ENCODE data around the gene LAMA4. TPM values are rescaled to one million over a fixed set of nuclear protein-coding genes. Genes with fewer than 3 reads are reported as not detected.

The LAMA4 gene
- total RNA-seq, 1 experiment from 2014 or later = 11.9 TPM

DNA sequence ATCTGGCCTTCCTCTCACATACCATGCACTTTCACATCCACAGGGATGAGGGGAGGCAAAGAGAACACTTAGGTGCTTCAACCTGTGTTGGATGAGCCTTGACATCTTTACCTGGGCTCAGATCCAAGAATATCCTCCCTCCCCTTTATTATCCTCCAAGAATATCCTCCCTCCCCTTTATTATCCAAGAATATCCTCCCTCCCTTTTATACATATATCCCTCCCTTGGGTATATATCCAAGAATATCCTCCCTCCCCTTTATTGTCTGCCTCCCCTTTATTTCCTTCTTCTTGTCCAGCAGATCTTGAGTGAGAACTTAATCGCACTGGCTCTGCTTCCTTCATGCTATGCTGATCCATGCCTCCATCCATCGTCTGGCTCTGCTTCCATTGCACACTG is 30.3 kb downstream of the LAMA4 start:
- no TSS peak for BruUV-seq (replicated peaks)
- Histone ChIP-seq H3K36me3 (ENCODE audit: control insufficient read depth, insufficient read depth, low read length) (no peaks in the 10 kb centered on the region), H3K27ac (ENCODE audit: low read length) (no peak overlapping the region), H3K4me3 (ENCODE audit: low read depth in 2 of 2, low read length in 2 of 2) (no peak overlapping the region), H3K27me3 (ENCODE audit: control insufficient read depth, insufficient read depth, low read length) (no peaks in the 10 kb centered on the region), H3K4me1 (ENCODE audit: control insufficient read depth, insufficient read depth, low read length) (no peaks in the 10 kb centered on the region), H3K9me3 (ENCODE audit: control insufficient read depth, insufficient read depth, low read depth, low read length) (no peaks in the 10 kb centered on the region)
- DNase-seq (ENCODE audit: low read depth, low spot score) (no peak), ATAC-seq (no peak; the same call in 1 of the 2 replicates)
- CTCF ChIA-PET = no interaction called here
- POLR2A ChIA-PET = no interaction called here
- TF ChIP-seq, protein P1, sequence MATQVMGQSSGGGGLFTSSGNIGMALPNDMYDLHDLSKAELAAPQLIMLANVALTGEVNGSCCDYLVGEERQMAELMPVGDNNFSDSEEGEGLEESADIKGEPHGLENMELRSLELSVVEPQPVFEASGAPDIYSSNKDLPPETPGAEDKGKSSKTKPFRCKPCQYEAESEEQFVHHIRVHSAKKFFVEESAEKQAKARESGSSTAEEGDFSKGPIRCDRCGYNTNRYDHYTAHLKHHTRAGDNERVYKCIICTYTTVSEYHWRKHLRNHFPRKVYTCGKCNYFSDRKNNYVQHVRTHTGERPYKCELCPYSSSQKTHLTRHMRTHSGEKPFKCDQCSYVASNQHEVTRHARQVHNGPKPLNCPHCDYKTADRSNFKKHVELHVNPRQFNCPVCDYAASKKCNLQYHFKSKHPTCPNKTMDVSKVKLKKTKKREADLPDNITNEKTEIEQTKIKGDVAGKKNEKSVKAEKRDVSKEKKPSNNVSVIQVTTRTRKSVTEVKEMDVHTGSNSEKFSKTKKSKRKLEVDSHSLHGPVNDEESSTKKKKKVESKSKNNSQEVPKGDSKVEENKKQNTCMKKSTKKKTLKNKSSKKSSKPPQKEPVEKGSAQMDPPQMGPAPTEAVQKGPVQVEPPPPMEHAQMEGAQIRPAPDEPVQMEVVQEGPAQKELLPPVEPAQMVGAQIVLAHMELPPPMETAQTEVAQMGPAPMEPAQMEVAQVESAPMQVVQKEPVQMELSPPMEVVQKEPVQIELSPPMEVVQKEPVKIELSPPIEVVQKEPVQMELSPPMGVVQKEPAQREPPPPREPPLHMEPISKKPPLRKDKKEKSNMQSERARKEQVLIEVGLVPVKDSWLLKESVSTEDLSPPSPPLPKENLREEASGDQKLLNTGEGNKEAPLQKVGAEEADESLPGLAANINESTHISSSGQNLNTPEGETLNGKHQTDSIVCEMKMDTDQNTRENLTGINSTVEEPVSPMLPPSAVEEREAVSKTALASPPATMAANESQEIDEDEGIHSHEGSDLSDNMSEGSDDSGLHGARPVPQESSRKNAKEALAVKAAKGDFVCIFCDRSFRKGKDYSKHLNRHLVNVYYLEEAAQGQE (IDR thresholded peaks at IDR 0.05; ENCODE audit: insufficient read depth in 1 of 2, low read depth in 2 of 2, low read length in 1 of 2) = no peak
- TF ChIP-seq, protein P2, sequence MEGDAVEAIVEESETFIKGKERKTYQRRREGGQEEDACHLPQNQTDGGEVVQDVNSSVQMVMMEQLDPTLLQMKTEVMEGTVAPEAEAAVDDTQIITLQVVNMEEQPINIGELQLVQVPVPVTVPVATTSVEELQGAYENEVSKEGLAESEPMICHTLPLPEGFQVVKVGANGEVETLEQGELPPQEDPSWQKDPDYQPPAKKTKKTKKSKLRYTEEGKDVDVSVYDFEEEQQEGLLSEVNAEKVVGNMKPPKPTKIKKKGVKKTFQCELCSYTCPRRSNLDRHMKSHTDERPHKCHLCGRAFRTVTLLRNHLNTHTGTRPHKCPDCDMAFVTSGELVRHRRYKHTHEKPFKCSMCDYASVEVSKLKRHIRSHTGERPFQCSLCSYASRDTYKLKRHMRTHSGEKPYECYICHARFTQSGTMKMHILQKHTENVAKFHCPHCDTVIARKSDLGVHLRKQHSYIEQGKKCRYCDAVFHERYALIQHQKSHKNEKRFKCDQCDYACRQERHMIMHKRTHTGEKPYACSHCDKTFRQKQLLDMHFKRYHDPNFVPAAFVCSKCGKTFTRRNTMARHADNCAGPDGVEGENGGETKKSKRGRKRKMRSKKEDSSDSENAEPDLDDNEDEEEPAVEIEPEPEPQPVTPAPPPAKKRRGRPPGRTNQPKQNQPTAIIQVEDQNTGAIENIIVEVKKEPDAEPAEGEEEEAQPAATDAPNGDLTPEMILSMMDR (IDR thresholded peaks at IDR 0.05) = no peak
- no peak for TF ChIP-seq TCF7L2 (IDR thresholded peaks at IDR 0.05; ENCODE audit: low read depth, low read length)
- in situ Hi-C loops (cut with HindIII; ENCODE audit: low pct_unique_long_range_greater_than_20kb, low sequenced_read_pairs) (no loop called here), intact Hi-C loops (cut with micrococcal nuclease; ENCODE audit: unreplicated experiment) (no loop called here)

DNA sequence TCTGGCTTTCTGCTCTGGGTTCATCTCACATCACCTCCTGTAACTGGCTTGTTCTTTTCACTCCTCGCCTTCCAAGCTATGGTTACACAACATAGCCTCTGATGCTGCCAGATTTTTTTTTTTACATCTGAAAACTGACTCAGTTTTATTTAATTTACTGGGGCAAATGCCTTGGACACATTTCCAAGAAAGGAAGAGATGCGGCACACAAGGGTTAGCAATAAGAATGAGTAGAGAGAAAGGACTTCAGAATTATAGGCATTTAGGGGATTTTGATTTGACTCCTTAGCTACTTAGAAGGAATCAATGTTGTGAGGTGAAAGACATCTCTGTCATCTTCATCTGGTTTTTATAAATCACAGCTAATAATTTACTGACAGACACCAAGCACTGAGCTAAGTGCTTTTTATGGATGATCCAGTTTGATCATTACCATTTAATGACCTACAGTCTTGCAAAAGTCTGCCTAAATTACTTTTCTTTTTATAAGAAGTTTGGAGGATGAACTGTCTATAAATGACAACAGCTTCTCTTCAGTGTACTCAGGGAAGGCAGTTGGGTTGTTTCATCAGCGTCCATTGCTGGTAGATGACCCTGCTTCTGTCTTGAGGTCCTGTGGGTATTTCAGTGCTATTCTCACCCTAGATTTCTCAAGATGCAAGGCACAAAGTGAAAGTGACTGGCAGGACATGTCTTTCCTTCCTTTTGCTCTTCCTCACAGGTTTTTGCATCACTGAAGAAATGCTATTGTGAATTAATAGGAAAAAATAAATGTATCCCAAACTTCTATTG is 31.1 kb downstream of the LAMA4 start:
- H3K27ac ChIP-seq (ENCODE audit: low read length) = no peak overlapping the region
- BruUV-seq (replicated peaks) = no TSS peak
- H3K9me3 ChIP-seq (ENCODE audit: control insufficient read depth, insufficient read depth, low read depth, low read length) = no peaks in the 10 kb centered on the region
- ATAC-seq (no peak), DNase-seq (ENCODE audit: low read depth, low spot score) (no peak)
- H3K27me3 ChIP-seq (ENCODE audit: control insufficient read depth, insufficient read depth, low read length) = no peaks in the 10 kb centered on the region
- no peak overlapping the region for H3K4me3 ChIP-seq (ENCODE audit: low read depth in 2 of 2, low read length in 2 of 2)
- ChIA-PET CTCF (no interaction called here), POLR2A (no interaction called here)
- intact Hi-C loops (cut with micrococcal nuclease; ENCODE audit: unreplicated experiment) = no loop called here
- no peaks in the 10 kb centered on the region for H3K36me3 ChIP-seq (ENCODE audit: control insufficient read depth, insufficient read depth, low read length)
- H3K4me1 ChIP-seq (ENCODE audit: control insufficient read depth, insufficient read depth, low read length) = no peaks in the 10 kb centered on the region
- no peak for TF ChIP-seq SIN3A (IDR thresholded peaks at IDR 0.05; ENCODE audit: borderline replicate concordance, insufficient read depth, low read depth, low read length)
- no peak for TF ChIP-seq TCF7L2 (IDR thresholded peaks at IDR 0.05; ENCODE audit: low read depth, low read length)
- TF ChIP-seq POLR2AphosphoS5 (IDR thresholded peaks at IDR 0.05; ENCODE audit: low read depth, low read length) = no peak
- TF ChIP-seq, protein P2 (IDR thresholded peaks at IDR 0.05) = no peak
- TF ChIP-seq, protein P1 (IDR thresholded peaks at IDR 0.05; ENCODE audit: insufficient read depth in 1 of 2, low read depth in 2 of 2, low read length in 1 of 2) = no peak
- in situ Hi-C loops (cut with HindIII; ENCODE audit: low pct_unique_long_range_greater_than_20kb, low sequenced_read_pairs) = no loop called here

All from Panc1 (cell line).